GM18507 (cell line): ENCODE data around the gene PAPSS2.

Experiments used
- DNase-seq: peaks from one replicate; pipeline ENCODE4 v3.0.0; 2011; ENCODE audit warnings: low read depth; ENCODE audit not compliant: insufficient read length; ENCODE audit errors: extremely low spot score
- FAIRE-seq: peaks from 2 replicates; lab custom pipeline; 2011; peaks lifted over from hg19 to GRCh38; lab: Jason Lieb, UNC

PAPSS2 gene

GRCh38 chr10:87667493-87667892 is 7.8 kb downstream of the PAPSS2 start:
- FAIRE-seq (no peak), DNase-seq (no peak)

GRCh38 chr10:87668324-87669074 is 8.8 kb downstream of the PAPSS2 start:
- FAIRE-seq (no peak), DNase-seq (no peak)

- DNase-seq = no peak
- FAIRE-seq = no peak
Observed at GRCh38 chr10:87669752-87670151, 10.1 kb downstream of the PAPSS2 start.

- no peak for FAIRE-seq
- no peak for DNase-seq
Observed at GRCh38 chr10:87670586-87670985, 10.9 kb downstream of the PAPSS2 start.

GRCh38 chr10:87671139-87671815 is 11.6 kb downstream of the PAPSS2 start:
- DNase-seq = no peak
- FAIRE-seq = no peak

GRCh38 chr10:87672551-87672950 is 12.9 kb downstream of the PAPSS2 start:
- DNase-seq = no peak
- peak; percentile 36 for FAIRE-seq

- FAIRE-seq = no peak
- no peak for DNase-seq
Observed at GRCh38 chr10:87674943-87675342, 15.3 kb downstream of the PAPSS2 start.

GRCh38 chr10:87675396-87676376 is 16.0 kb downstream of the PAPSS2 start:
- FAIRE-seq = no peak
- DNase-seq = no peak

GRCh38 chr10:87677595-87677994 is 17.9 kb downstream of the PAPSS2 start:
- FAIRE-seq = no peak
- no peak for DNase-seq

GRCh38 chr10:87678302-87678701 is 18.6 kb downstream of the PAPSS2 start:
- no peak for DNase-seq
- no peak for FAIRE-seq

GRCh38 chr10:87683356-87683755 is 23.7 kb downstream of the PAPSS2 start:
- no peak for FAIRE-seq
- no peak for DNase-seq

GRCh38 chr10:87684001-87684638 is 24.4 kb downstream of the PAPSS2 start:
- FAIRE-seq (no peak), DNase-seq (no peak)

- FAIRE-seq (no peak), DNase-seq (no peak)
Observed at GRCh38 chr10:87685832-87686574, 26.3 kb downstream of the PAPSS2 start.

GRCh38 chr10:87691506-87692070 is 31.9 kb downstream of the PAPSS2 start:
- no peak for DNase-seq
- no peak for FAIRE-seq

- no peak for DNase-seq
- no peak for FAIRE-seq
Observed at GRCh38 chr10:87692956-87693484, 33.3 kb downstream of the PAPSS2 start.

- FAIRE-seq = no peak
- no peak for DNase-seq
Observed at GRCh38 chr10:87694011-87694794, 34.5 kb downstream of the PAPSS2 start.

GRCh38 chr10:87695074-87695473 is 35.4 kb downstream of the PAPSS2 start:
- DNase-seq (no peak), FAIRE-seq (no peak)
